Panc1 (cell line): Measurements from ENCODE around the gene ITPR2. TPM values are rescaled to one million over a fixed set of nuclear protein-coding genes. Genes with fewer than 3 reads are reported as not detected.

ENCODE experiments used
- ATAC-seq: fragments of 200-7000 bp; cut with Tn5 transposase; 2 replicates; pipeline ENCODE4 v1.9.1; 2020; ENCODE audit warnings: mild to moderate bottlenecking, moderate library complexity
- BruUV-seq: library from RNA; stranded (reverse); fragments of 400-500 nt; replicated peaks from 2 replicates; lab custom pipeline; 2021; lab: Mats Ljungman, UMichigan
- CTCF ChIA-PET: fragments of 300-600 bp; sonication (Branson Sonifier 250); formaldehyde crosslinking; loops from one replicate; lab custom pipeline; 2022; ENCODE audit warnings: antibody characterized with exemption; lab: Charles Lee
- POLR2A ChIA-PET: fragments of 300-600 bp; sonication (Branson Sonifier 250); formaldehyde crosslinking; loops from one replicate; lab custom pipeline; 2022; ENCODE audit warnings: antibody characterized with exemption; lab: Charles Lee
- DNase-seq: peaks from one replicate; pipeline ENCODE4 v3.0.0-alpha.2; 2010; ENCODE audit warnings: low read depth, low spot score
- H3K27ac ChIP-seq: 2 replicates; pipeline ENCODE4 v1.5.1; 2011; ENCODE audit warnings: mild to moderate bottlenecking, low read length, inconsistent platforms
- H3K27me3 ChIP-seq: fragments of 200-500 bp; sonication (Bioruptor generic); 2 replicates; pipeline ENCODE4 v1.6.0; 2014; ENCODE audit warnings: low read length, inconsistent platforms; ENCODE audit not compliant: control insufficient read depth, insufficient read depth
- H3K36me3 ChIP-seq: fragments of 200-500 bp; sonication (Bioruptor generic); 2 replicates; pipeline ENCODE4 v1.5.1; 2014; ENCODE audit warnings: inconsistent platforms, mild to moderate bottlenecking, low read length, moderate library complexity; ENCODE audit not compliant: control insufficient read depth, insufficient read depth
- H3K4me1 ChIP-seq: 2 replicates; pipeline ENCODE4 v1.5.1; 2011; ENCODE audit warnings: inconsistent platforms, mild to moderate bottlenecking, low read length, moderate library complexity; ENCODE audit not compliant: control insufficient read depth, insufficient read depth
- H3K4me3 ChIP-seq, 2 experiments: 2 replicates each; pipeline ENCODE4 v1.5.1; 2011 to 2012; ENCODE audit warnings: low read depth in 2 of 2, low read length in 2 of 2, mild to moderate bottlenecking in 2 of 2, inconsistent platforms in 1 of 2, moderate library complexity in 1 of 2
- H3K9me3 ChIP-seq: fragments of 200-500 bp; sonication (Bioruptor generic); 2 replicates; pipeline ENCODE4 v1.5.1; 2014; ENCODE audit warnings: low read depth, mild to moderate bottlenecking, inconsistent platforms, low read length, moderate library complexity; ENCODE audit not compliant: control insufficient read depth, insufficient read depth
- POLR2AphosphoS5 ChIP-seq: IDR thresholded peaks from 2 replicates; pipeline ENCODE4 v1.6.1; 2012; ENCODE audit warnings: mild to moderate bottlenecking, low read depth, low read length, moderate library complexity
- SIN3A ChIP-seq: IDR thresholded peaks from 2 replicates; pipeline ENCODE4 v1.6.1; 2012; ENCODE audit warnings: low read depth, mild to moderate bottlenecking, low read length, moderate library complexity, borderline replicate concordance; ENCODE audit not compliant: insufficient read depth
- TCF7L2 ChIP-seq: IDR thresholded peaks from 2 replicates; pipeline ENCODE4 v1.6.1; 2011; ENCODE audit warnings: mild to moderate bottlenecking, low read depth, low read length, inconsistent platforms
- in situ Hi-C: cut with HindIII; loops from 2 replicates; pipeline ENCODE4 v1.10.0; 2016; ENCODE audit warnings: low sequenced_read_pairs, low pct_unique_long_range_greater_than_20kb
- intact Hi-C: fragments of 100-400 bp; cut with micrococcal nuclease; formaldehyde crosslinking; loops from one replicate; pipeline ENCODE4 v1.10.0; 2022; ENCODE audit not compliant: unreplicated experiment
- total RNA-seq: library from RNA; stranded (reverse); gene quantifications from one replicate; pipeline ENCODE4 v1.2.1, GENCODE V29; 2021; ENCODE audit not compliant: unreplicated experiment
- TF ChIP-seq, protein P1 (sequence below), 2 experiments: IDR thresholded peaks; 2 replicates each; pipeline ENCODE4 v1.6.1; 2011 to 2012; ENCODE audit warnings: low read depth in 2 of 2, control low read depth in 1 of 2, low read length in 1 of 2, mild to moderate bottlenecking in 1 of 2, moderate library complexity in 1 of 2; ENCODE audit not compliant: insufficient read depth in 1 of 2
- TF ChIP-seq, protein P2 (sequence below): fragments of 450-650 bp; IDR thresholded peaks from 2 replicates; pipeline ENCODE4 v1.5.1; 2017; ENCODE audit warnings: mild to moderate bottlenecking

The ITPR2 gene
- total RNA-seq, 1 experiment from 2014 or later, result 41.8 TPM

DNA sequence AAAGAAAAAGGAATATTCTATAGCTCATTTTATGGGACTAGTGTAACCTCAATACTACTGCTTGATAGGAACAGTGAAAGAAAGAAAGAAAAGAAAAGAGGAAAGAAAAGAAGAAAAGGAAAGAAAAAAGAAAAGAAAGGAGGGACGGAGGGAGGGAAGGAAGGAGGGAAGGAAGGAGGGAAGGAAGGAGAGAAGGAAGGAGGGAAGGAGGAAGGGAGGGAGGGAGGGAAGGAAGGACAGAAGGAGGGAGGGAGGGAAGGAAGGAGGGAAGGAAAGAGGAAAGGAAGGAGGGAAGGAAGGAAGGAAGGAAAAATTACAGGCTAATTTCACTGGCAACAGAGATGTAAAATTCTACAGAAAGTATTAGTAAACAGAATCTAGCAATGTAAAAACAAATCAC lies 215.5 kb downstream of the ITPR2 start:
- in situ Hi-C loops (no loop called here), intact Hi-C loops (no loop called here)
- ATAC-seq (no peak), DNase-seq (no peak)
- H3K4me3 ChIP-seq, result no peak overlapping the region
- CTCF ChIA-PET, result interaction anchor here (0.7 kb wide), 1 partner anchor 646 kb away, joined by 7 read pairs; no protein-coding TSS in a partner anchor
- no peak overlapping the region for H3K27ac ChIP-seq
- POLR2A ChIA-PET, result no interaction called here
- H3K9me3 ChIP-seq, result no peaks in the 10 kb centered on the region
- no peaks in the 10 kb centered on the region for H3K27me3 ChIP-seq
- TF ChIP-seq TCF7L2 (no peak), POLR2AphosphoS5 (no peak), SIN3A (no peak)
- TF ChIP-seq, protein P1, sequence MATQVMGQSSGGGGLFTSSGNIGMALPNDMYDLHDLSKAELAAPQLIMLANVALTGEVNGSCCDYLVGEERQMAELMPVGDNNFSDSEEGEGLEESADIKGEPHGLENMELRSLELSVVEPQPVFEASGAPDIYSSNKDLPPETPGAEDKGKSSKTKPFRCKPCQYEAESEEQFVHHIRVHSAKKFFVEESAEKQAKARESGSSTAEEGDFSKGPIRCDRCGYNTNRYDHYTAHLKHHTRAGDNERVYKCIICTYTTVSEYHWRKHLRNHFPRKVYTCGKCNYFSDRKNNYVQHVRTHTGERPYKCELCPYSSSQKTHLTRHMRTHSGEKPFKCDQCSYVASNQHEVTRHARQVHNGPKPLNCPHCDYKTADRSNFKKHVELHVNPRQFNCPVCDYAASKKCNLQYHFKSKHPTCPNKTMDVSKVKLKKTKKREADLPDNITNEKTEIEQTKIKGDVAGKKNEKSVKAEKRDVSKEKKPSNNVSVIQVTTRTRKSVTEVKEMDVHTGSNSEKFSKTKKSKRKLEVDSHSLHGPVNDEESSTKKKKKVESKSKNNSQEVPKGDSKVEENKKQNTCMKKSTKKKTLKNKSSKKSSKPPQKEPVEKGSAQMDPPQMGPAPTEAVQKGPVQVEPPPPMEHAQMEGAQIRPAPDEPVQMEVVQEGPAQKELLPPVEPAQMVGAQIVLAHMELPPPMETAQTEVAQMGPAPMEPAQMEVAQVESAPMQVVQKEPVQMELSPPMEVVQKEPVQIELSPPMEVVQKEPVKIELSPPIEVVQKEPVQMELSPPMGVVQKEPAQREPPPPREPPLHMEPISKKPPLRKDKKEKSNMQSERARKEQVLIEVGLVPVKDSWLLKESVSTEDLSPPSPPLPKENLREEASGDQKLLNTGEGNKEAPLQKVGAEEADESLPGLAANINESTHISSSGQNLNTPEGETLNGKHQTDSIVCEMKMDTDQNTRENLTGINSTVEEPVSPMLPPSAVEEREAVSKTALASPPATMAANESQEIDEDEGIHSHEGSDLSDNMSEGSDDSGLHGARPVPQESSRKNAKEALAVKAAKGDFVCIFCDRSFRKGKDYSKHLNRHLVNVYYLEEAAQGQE (IDR thresholded peaks at IDR 0.05; ENCODE audit: insufficient read depth in 1 of 2, low read depth in 2 of 2, low read length in 1 of 2), result no peak
- TF ChIP-seq, protein P2, sequence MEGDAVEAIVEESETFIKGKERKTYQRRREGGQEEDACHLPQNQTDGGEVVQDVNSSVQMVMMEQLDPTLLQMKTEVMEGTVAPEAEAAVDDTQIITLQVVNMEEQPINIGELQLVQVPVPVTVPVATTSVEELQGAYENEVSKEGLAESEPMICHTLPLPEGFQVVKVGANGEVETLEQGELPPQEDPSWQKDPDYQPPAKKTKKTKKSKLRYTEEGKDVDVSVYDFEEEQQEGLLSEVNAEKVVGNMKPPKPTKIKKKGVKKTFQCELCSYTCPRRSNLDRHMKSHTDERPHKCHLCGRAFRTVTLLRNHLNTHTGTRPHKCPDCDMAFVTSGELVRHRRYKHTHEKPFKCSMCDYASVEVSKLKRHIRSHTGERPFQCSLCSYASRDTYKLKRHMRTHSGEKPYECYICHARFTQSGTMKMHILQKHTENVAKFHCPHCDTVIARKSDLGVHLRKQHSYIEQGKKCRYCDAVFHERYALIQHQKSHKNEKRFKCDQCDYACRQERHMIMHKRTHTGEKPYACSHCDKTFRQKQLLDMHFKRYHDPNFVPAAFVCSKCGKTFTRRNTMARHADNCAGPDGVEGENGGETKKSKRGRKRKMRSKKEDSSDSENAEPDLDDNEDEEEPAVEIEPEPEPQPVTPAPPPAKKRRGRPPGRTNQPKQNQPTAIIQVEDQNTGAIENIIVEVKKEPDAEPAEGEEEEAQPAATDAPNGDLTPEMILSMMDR, result no peak
- H3K36me3 ChIP-seq, result no peaks in the 10 kb centered on the region
- BruUV-seq, result no TSS peak
- no peaks in the 10 kb centered on the region for H3K4me1 ChIP-seq

DNA sequence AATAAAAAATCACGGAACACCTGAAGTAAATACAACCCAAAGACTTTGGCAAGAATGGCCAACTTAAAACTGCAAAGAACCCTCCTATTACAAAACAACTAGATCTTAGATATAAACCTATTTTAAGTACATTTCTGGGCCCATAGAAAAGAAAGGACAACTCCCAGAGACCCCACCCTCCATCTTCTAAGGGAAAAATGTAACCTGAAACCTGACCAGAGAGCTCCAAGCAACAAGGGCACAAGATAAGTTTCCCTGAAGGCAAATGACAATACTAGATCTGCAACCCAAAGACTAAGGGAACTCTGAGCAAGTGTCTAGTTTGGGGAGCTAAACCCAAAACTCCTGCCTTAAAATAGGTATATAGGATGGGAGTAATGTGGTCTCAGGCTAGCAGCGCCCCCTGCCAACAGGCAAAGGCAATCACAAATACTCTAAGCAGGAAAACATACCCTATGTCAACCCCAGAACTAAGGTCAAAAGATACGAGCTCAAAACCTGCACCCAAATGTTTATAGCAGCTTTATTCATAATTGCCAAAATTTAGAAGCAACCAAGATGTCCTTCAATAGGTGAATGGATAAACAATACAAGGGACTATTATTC lies 218.9 kb downstream of the ITPR2 start:
- ATAC-seq, result peak; percentile 58; the same call in 1 of the 2 replicates
- in situ Hi-C loops, result no loop called here

More for the DNA sequence above, 218.9 kb downstream of the ITPR2 start:
- TF ChIP-seq TCF7L2, result no peak
- no peak for TF ChIP-seq POLR2AphosphoS5
- TF ChIP-seq, protein P2, result peak; percentile 82
- Histone ChIP-seq H3K9me3 (no peaks in the 10 kb centered on the region), H3K4me3 (no peak overlapping the region), H3K27me3 (no peaks in the 10 kb centered on the region), H3K4me1 (no peaks in the 10 kb centered on the region), H3K27ac (no peak overlapping the region), H3K36me3 (no peaks in the 10 kb centered on the region)
- no TSS peak for BruUV-seq
- CTCF ChIA-PET, result interaction anchor here (0.5 to 0.7 kb wide), 4 partner anchors 235 to 952 kb away, joined by 3 read pairs; no protein-coding TSS in a partner anchor
- POLR2A ChIA-PET, result no interaction called here
- intact Hi-C loops, result no loop called here
- no peak for DNase-seq
